ENCODE results near the gene CHSY1.

- no peak for TF ChIP-seq POLR2A (IDR thresholded peaks at IDR 0.05)
- no peak for TF ChIP-seq CTCF (IDR thresholded peaks at IDR 0.05)
Observed at GRCh38 chr15:101244889-101245668, 6.8 kb downstream of the CHSY1 start.

Data from uterus (tissue), 2 donors.